GM19468 (cell line): ENCODE measurements around the gene TDRD7.

ENCODE experiments used
- ATAC-seq: cut with Tn5 transposase; IDR thresholded peaks from one replicate; pipeline ENCODE4 v1.9.1; 2021; ENCODE audit warnings: mild to moderate bottlenecking, moderate library complexity, moderate number of reproducible peaks; ENCODE audit not compliant: unreplicated experiment; ENCODE audit errors: extremely low read depth

TDRD7 gene

GRCh38 chr9:97502222-97502983 lies 90.5 kb downstream of the TDRD7 start:
- ATAC-seq: no peak

GRCh38 chr9:97502984-97503861 lies 91.3 kb downstream of the TDRD7 start:
- ATAC-seq: no peak

- ATAC-seq: no peak
Measured at GRCh38 chr9:97503862-97504210, 91.9 kb downstream of the TDRD7 start.

- ATAC-seq: no peak
Measured at GRCh38 chr9:97504381-97505216, 92.7 kb downstream of the TDRD7 start.

- ATAC-seq: no peak
Measured at GRCh38 chr9:97505845-97506244, 93.9 kb downstream of the TDRD7 start.

GRCh38 chr9:97506306-97506705 lies 94.4 kb downstream of the TDRD7 start:
- ATAC-seq: no peak

GRCh38 chr9:97506787-97507186 lies 94.9 kb downstream of the TDRD7 start:
- ATAC-seq: no peak

GRCh38 chr9:97507428-97507984 lies 95.6 kb downstream of the TDRD7 start:
- ATAC-seq: no peak

- ATAC-seq: no peak
Measured at GRCh38 chr9:97508852-97509251, 97.0 kb downstream of the TDRD7 start.

- ATAC-seq: no peak
Measured at GRCh38 chr9:97510797-97511654, 99.1 kb downstream of the TDRD7 start.

GRCh38 chr9:97511655-97512427 lies 99.9 kb downstream of the TDRD7 start:
- ATAC-seq: no peak

GRCh38 chr9:97512966-97513560 lies 101.2 kb downstream of the TDRD7 start:
- ATAC-seq: no peak

GRCh38 chr9:97514531-97514930 lies 102.6 kb downstream of the TDRD7 start:
- ATAC-seq: no peak

GRCh38 chr9:97515662-97516061 lies 103.8 kb downstream of the TDRD7 start:
- ATAC-seq: no peak

- no peak for ATAC-seq
Measured at GRCh38 chr9:97516111-97516510, 104.2 kb downstream of the TDRD7 start.

- no peak for ATAC-seq
Measured at GRCh38 chr9:97517331-97518089, 105.6 kb downstream of the TDRD7 start.

GRCh38 chr9:97518166-97518908 lies 106.4 kb downstream of the TDRD7 start:
- no peak for ATAC-seq
